ENCODE data around the gene MTUS2. TPM values are rescaled to one million over a fixed set of nuclear protein-coding genes. Genes with fewer than 3 reads are reported as not detected.

MTUS2 gene
- total RNA-seq, 4 donors from 2014 or later, result 0.26 to 0.72 (median 0.38) TPM; not detected in 1

DNA sequence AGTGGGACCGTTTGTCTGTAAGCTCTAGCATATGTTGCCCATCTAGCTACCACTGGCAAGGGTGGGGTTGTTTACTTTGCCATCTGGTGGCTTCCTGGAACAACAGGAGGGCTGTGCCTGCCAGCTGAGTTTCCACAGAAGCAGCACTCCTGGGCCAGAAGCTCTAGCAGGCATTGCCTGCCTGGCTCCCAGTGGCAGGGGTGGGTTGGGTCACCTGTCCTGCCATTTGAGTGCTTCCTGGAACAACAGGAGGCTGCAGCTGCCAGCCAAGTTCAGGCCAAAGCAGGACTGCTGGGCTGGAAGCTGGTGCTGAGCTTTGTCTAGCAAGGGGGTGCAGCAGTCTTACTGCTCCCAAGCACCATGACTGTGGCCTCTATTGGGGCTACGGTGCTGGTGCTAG, 239.7 kb downstream of the MTUS2 start:
- TF ChIP-seq EP300 (IDR thresholded peaks at IDR 0.05), result no peak
- TF ChIP-seq, protein P1, sequence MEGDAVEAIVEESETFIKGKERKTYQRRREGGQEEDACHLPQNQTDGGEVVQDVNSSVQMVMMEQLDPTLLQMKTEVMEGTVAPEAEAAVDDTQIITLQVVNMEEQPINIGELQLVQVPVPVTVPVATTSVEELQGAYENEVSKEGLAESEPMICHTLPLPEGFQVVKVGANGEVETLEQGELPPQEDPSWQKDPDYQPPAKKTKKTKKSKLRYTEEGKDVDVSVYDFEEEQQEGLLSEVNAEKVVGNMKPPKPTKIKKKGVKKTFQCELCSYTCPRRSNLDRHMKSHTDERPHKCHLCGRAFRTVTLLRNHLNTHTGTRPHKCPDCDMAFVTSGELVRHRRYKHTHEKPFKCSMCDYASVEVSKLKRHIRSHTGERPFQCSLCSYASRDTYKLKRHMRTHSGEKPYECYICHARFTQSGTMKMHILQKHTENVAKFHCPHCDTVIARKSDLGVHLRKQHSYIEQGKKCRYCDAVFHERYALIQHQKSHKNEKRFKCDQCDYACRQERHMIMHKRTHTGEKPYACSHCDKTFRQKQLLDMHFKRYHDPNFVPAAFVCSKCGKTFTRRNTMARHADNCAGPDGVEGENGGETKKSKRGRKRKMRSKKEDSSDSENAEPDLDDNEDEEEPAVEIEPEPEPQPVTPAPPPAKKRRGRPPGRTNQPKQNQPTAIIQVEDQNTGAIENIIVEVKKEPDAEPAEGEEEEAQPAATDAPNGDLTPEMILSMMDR (IDR thresholded peaks at IDR 0.05), result no peak
- no peak for TF ChIP-seq POLR2A (IDR thresholded peaks at IDR 0.05)
- TF ChIP-seq POLR2AphosphoS5 (IDR thresholded peaks at IDR 0.05), result no peak
- peaks cover 8% of the 10 kb centered on the region for H3K9me3 ChIP-seq

DNA sequence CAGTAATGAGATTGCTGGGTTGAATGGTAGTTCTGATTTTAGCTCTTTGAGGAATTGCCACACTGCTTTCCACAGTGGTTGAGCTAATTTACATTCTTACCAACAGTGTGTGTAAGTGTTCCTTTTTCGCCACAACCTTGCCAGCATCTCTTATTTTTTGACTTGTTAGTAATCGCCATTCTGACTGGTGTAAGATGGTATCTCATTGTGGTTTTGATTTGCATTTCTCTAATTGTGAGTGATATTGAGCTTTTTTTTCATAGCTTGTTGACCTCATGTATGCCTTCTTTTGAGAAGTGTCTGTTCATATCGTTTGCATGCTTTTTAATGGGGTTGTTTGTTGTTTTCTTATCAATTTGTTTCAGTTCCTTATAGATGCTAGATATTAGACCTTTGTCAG, 245.0 kb downstream of the MTUS2 start:
- H3K9me3 ChIP-seq, result peaks cover 4% of the 10 kb centered on the region
- H3K36me3 ChIP-seq, result no peaks in the 10 kb centered on the region
- no peaks in the 10 kb centered on the region for H3K27me3 ChIP-seq
- TF ChIP-seq EP300 (IDR thresholded peaks at IDR 0.05), result no peak
- no peak for TF ChIP-seq POLR2A (IDR thresholded peaks at IDR 0.05)
- TF ChIP-seq, protein P1 (IDR thresholded peaks at IDR 0.05), result no peak
- TF ChIP-seq POLR2AphosphoS5 (IDR thresholded peaks at IDR 0.05), result no peak
- no peak overlapping the region for H3K4me3 ChIP-seq
- H3K27ac ChIP-seq, result no peak overlapping the region
- no peaks in the 10 kb centered on the region for H3K4me1 ChIP-seq
- 85% methylated on average over 3 of the region's 3 CpGs for WGBS
- DNase-seq (ENCODE audit: low spot score in 2 of 2), result no peak

More for the DNA sequence above, 239.7 kb downstream of the MTUS2 start:
- Histone ChIP-seq H3K4me1 (no peaks in the 10 kb centered on the region), H3K36me3 (no peaks in the 10 kb centered on the region), H3K4me3 (no peak overlapping the region), H3K27ac (no peak overlapping the region), H3K27me3 (no peaks in the 10 kb centered on the region)
- 56% methylated on average over 2 of the region's 2 CpGs for whole genome bisulfite sequencing
- DNase-seq (ENCODE audit: low spot score in 2 of 2), result no peak

DNA sequence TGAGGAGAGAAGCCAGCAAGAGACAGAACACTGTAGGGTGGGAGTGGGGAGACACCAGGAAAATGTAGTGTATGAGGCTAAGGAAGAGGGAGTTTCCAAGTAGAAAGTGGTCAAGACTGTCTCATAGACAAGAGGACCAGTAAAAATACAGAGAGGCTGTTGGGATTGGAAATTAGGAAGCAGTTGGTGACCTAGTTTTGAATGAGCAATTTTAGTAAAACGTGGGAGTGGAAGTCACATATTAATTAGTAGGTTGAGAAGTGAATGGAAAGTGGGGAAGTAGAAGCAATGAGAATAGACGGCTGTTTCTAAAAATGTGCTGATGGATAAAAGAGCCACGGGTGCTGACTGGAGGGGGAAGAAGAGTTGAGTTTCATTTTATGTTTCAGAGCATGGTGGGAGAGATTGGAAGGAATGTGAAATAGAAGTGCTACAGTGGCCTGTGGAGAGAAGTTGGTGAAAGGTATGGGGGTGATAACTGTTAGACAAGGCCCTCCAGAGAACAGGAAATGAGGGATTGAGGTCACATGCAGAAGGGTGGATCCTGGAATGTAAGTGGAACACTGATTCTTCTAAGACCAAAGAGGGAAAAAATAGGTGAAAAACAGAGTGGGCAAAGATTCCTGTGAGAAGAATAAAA, 247.3 kb downstream of the MTUS2 start:
- TF ChIP-seq POLR2A (IDR thresholded peaks at IDR 0.05), result no peak
- TF ChIP-seq, protein P1 (IDR thresholded peaks at IDR 0.05), result no peak
- no peaks in the 10 kb centered on the region for H3K27me3 ChIP-seq
- no peak for DNase-seq (ENCODE audit: low spot score in 2 of 2)
- no peaks in the 10 kb centered on the region for H3K36me3 ChIP-seq
- no peaks in the 10 kb centered on the region for H3K9me3 ChIP-seq
- no peaks in the 10 kb centered on the region for H3K4me1 ChIP-seq
- no peak overlapping the region for H3K27ac ChIP-seq
- 66% methylated on average over 3 of the region's 3 CpGs for WGBS
- no peak overlapping the region for H3K4me3 ChIP-seq

DNA sequence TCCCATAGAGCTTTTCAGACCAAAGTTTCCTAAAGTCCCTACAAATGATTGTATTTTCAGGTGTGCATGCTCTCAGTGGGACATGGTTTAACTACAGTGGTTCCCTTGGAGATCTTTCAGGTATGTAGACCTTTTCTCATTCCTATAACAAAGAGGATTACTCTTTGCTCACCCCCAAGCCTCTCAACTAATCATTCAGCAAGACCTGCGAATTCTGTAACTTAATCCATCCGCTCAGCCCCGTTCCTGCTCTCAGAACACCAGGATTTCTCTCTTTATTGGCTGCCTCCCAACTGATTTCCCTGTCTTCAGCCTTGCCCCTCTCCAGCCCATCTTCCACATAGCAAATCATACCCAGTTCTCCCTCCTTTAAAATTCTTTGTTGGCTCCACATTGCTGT, 253.6 kb downstream of the MTUS2 start:
- Histone ChIP-seq H3K9me3 (peaks cover 5% of the 10 kb centered on the region), H3K27ac (no peak overlapping the region), H3K36me3 (no peaks in the 10 kb centered on the region), H3K4me3 (no peak overlapping the region), H3K4me1 (no peaks in the 10 kb centered on the region), H3K27me3 (no peaks in the 10 kb centered on the region)
- TF ChIP-seq EP300 (IDR thresholded peaks at IDR 0.05), result no peak
- no peak for TF ChIP-seq POLR2AphosphoS5 (IDR thresholded peaks at IDR 0.05)
- TF ChIP-seq, protein P1 (IDR thresholded peaks at IDR 0.05), result no peak
- TF ChIP-seq POLR2A (IDR thresholded peaks at IDR 0.05), result no peak
- no peak for DNase-seq (ENCODE audit: low spot score in 2 of 2)
- WGBS, result 41% methylated on average over 3 of the region's 3 CpGs

DNA sequence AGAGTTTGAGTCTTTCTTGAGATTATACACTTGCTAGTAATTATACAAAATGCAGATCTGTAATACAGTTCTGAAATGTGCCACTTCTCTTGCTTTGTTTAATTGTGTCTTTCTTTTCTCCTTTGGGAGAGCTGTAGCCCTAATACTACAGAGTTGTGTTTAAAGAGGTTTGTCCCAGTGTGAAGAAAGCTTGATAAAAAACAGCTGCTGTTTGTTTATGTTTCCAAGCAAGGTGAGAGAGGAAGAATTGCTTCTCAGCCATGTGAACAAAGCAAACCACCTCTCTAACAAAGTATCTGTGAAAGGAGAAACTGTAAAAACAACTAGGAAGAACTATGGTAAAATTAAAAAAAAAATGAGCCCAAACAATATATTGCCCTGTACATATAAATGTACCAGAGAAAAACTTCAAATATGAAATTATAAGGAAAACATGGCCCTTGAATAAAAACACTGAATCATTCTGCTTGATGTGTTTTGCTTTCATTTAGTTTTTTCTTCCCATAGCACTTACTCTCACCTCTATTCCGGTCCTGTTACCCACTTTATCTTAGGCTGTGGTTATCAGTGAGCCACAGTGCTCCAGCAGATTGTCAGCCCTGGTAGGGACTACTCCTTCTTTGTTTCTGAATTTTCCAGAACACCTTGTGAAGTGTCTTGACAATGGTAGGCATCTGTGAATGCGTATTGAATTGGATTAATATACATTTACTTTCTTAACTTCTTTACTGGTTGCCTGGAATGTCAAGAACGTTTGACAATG, 257.1 kb downstream of the MTUS2 start:
- peaks cover 5% of the 10 kb centered on the region for H3K9me3 ChIP-seq
- H3K27ac ChIP-seq, result no peak overlapping the region
- 77% methylated on average over 3 of the region's 3 CpGs for WGBS
- no peaks in the 10 kb centered on the region for H3K36me3 ChIP-seq
- H3K4me3 ChIP-seq, result no peak overlapping the region
- no peak for TF ChIP-seq POLR2A (IDR thresholded peaks at IDR 0.05)
- TF ChIP-seq EP300 (IDR thresholded peaks at IDR 0.05), result no peak
- TF ChIP-seq, protein P1 (IDR thresholded peaks at IDR 0.05), result no peak
- no peak for TF ChIP-seq POLR2AphosphoS5 (IDR thresholded peaks at IDR 0.05)
- H3K27me3 ChIP-seq, result no peaks in the 10 kb centered on the region
- no peak for DNase-seq (ENCODE audit: low spot score in 2 of 2)
- no peaks in the 10 kb centered on the region for H3K4me1 ChIP-seq

Data from suprapubic skin (tissue), 4 donors.